ENCODE results near the gene MAP3K12. TPM values are rescaled to one million over a fixed set of nuclear protein-coding genes. Genes with fewer than 3 reads are reported as not detected.

MAP3K12 gene
- polyA plus RNA-seq, 3 donors: 4.6 to 23.1 (median 8.6) TPM

Other genes starting within 250 kb of the MAP3K12 start
- under 1 TPM; 0.08 to 0.55 (median 0.45) TPM for gene ESPL1, start 231.2 kb downstream of the MAP3K12 start, polyA plus RNA-seq
- 1,000 to 10,000 TPM in 1 of 3 donors, 100 to 1,000 TPM in 2; 478 to 1,510 (median 796) TPM for gene PFDN5, start 203.9 kb downstream of the MAP3K12 start, polyA plus RNA-seq
- gene MYG1, start 199.8 kb downstream of the MAP3K12 start, polyA plus RNA-seq: 10 to 100 TPM; 56.1 to 77.2 (median 56.9) TPM
- 10 to 100 TPM; 29.4 to 34.1 (median 33.6) TPM for gene AAAS, start 177.8 kb downstream of the MAP3K12 start, polyA plus RNA-seq
- gene SP7, start 163.1 kb downstream of the MAP3K12 start, polyA plus RNA-seq: not detected
- 10 to 100 TPM; 13.5 to 24.2 (median 14.6) TPM for gene SP1, start 119.3 kb downstream of the MAP3K12 start, polyA plus RNA-seq
- gene AMHR2, start 75.6 kb downstream of the MAP3K12 start, polyA plus RNA-seq: 1 to 10 TPM in 1 of 3 donors, under 1 TPM in 2; 0.10 to 1.6 (median 0.67) TPM
- gene PRR13, start 57.7 kb downstream of the MAP3K12 start, polyA plus RNA-seq: 100 to 1,000 TPM in 2 of 3 donors, 10 to 100 TPM in 1; 82.1 to 179 (median 162) TPM
- 100 to 1,000 TPM; 428 to 505 (median 439) TPM for gene PCBP2, start 47.4 kb downstream of the MAP3K12 start, polyA plus RNA-seq
- gene TARBP2, start 1.8 kb upstream of the MAP3K12 start, polyA plus RNA-seq: 10 to 100 TPM; 19.0 to 28.0 (median 19.7) TPM
- 1 to 10 TPM in 1 of 3 donors, under 1 TPM in 1, not detected in 1; 0.21 to 2.6 TPM for gene NPFF, start 8.0 kb upstream of the MAP3K12 start, polyA plus RNA-seq
- gene ATF7, start 126.9 kb upstream of the MAP3K12 start, polyA plus RNA-seq: 10 to 100 TPM in 2 of 3 donors, 1 to 10 TPM in 1; 9.5 to 35.0 (median 25.7) TPM
- 100 to 1,000 TPM; 273 to 423 (median 415) TPM for gene ATP5MC2, start 176.6 kb upstream of the MAP3K12 start, polyA plus RNA-seq
- 100 to 1,000 TPM in 2 of 3 donors, 10 to 100 TPM in 1; 82.7 to 149 (median 116) TPM for gene CALCOCO1, start 228.0 kb upstream of the MAP3K12 start, polyA plus RNA-seq